Activated CD4-positive, CD25-positive, alpha-beta regulatory T cell treated with anti-CD3 and anti-CD28 coated beads, Interleukin-2, amount 50 U/mL, for 24 hours (primary cell): ENCODE measurements around the gene SLC12A7.
"Not testable (repeated sequence)": the region's sequence is repeated elsewhere in the genome, so short reads cannot be mapped to it uniquely, and the experiment has no call there.

ENCODE experiments used
- ATAC-seq, 2 donors: fragments of 150-1000 bp; cut with Tn5 transposase; one replicate each; pipeline ENCODE4 v1.10.0; 2021; ENCODE audit warnings: mild to moderate bottlenecking in 1 of 2, moderate library complexity in 1 of 2

The SLC12A7 gene

GRCh38 chr5:1108865-1109174 lies 3.0 kb downstream of the SLC12A7 start:
- ATAC-seq, result no peak

- no peak for ATAC-seq
Observed at GRCh38 chr5:1108023-1108864, 3.6 kb downstream of the SLC12A7 start.

DNA sequence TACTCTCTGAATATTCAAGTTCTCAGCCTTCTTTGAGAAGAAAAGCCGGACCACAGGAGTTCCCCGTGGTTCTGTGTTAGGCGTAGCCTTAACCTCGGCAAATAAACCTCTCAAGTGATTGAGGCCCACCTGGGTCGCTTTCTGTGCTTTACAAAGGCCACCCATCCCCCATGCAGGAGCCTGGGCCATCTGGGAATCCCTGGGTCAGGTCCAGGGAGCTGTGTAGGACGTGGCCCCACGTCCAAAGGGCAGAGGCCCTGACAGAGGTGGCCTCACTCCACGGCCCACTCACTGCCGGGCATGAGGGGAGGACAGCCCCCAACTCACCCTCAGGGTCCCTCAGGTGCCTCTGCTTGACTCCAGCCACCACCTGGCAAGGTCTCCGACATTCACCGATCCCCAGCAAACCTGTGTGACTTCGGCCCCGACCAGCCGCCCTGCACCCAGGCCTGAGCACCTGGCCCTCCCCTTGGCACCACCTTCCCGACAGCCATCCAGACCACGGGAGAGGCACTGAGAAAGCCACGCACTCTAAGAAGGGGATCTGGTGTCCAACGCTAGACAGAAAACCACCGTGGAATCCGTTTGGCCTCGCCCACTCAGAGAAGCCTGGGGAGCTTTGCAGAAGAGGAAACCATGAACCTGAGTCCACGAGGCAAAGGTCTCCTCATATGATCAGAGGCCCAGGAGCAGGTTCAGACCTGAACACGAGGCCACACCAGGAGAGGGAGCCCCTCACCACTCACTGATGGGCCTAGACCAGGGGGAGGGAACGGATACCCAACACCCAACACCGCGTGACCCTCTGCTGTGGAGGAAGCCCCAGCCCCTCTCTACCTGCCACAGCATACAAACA lies 4.5 kb downstream of the SLC12A7 start:
- ATAC-seq, result no peak

GRCh38 chr5:1106385-1107166 lies 5.3 kb downstream of the SLC12A7 start:
- no peak for ATAC-seq

DNA sequence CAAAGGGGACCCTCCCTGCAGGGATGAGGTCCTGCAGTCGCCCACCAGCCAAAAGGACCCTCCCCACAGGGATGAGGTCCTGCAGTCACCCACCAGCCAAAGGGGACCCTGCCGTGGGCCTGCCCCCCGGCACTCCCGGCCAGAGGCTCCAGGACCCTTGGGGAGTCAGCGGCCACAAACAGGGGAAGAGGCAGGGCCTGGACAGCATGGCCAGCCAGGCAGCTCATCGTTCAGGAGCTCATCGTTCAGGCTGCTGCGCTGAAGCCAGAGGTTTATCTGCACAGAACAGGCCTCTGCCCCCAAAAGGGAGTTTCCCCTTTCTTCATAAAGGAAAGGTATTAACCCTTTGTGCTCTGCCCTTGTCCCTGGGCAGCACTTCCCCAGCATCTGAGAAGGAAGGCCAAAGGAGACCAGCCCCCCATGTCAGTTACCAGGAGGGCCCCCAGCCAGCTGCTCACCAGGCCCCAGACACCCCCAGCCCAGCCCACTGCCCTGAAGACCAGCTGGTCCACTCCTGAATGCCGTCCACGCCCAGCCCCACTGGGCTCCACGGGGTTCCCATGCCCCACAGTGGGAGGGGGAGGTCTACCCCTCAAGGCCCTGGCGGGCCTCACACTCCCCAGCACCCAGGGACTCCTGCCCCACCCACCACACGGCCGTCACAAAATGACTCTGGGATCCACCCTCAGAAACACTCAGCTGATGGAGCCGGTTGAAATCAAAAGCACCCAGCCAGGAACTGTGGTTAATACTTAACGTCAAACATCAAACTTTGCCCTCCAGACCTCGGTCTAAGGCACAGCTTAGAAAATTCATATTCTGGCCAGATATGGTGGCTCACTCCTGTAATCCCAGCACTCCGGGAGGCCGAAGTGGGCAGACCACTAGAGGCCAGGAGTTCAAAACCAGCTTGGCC lies 6.3 kb downstream of the SLC12A7 start:
- ATAC-seq, result peak; percentile 51 to 60

- no peak for ATAC-seq
Observed at GRCh38 chr5:1104327-1105006, 7.4 kb downstream of the SLC12A7 start.

GRCh38 chr5:1103505-1104326 lies 8.1 kb downstream of the SLC12A7 start:
- no peak for ATAC-seq

GRCh38 chr5:1103093-1103492 lies 8.8 kb downstream of the SLC12A7 start:
- ATAC-seq, result no peak

- no peak for ATAC-seq
Observed at GRCh38 chr5:1101961-1102713, 9.7 kb downstream of the SLC12A7 start.

- ATAC-seq, result no peak
Observed at GRCh38 chr5:1100664-1101574, 10.9 kb downstream of the SLC12A7 start.

DNA sequence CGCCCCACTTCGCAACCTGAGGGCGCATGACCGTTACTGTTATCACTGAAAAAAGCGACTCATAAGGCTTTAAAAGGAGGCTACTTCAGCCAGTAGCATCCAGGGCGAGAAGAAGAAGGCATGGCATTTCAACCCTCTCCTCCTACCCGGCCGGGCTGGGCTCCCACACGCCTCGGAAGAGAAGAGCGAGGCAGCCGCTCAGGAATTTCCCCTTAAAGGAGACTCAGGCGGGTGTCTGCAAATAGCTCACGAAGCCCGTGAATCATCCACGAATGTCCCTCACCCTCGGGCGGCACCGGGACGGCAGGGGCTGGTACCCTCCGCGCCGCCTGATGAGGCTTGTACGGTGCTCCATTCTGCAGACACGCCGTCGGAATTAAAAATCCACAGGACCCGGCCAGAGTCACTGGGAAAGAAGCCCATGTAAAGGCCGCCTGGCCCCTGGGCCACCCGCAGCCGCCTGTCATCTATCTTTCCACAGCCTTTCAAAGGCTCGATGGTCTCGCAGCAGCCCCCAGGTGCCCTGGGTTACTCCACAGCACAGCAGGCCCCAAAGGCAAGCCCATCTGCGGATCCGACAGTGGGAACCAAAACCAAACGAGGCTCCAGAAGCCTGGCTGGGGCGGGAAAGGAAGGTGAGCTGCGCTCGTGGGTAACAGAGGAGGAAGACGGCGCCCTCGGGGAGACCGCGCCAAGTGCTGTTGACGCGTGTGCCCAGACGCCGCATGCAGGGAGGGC lies 11.8 kb downstream of the SLC12A7 start:
- no peak for ATAC-seq

GRCh38 chr5:1098986-1099597 lies 12.8 kb downstream of the SLC12A7 start:
- peak; percentile 48 to 49 for ATAC-seq

- ATAC-seq, result not testable (repeated sequence)
Observed at GRCh38 chr5:1097988-1098385, 13.9 kb downstream of the SLC12A7 start.

GRCh38 chr5:1097381-1097987 lies 14.4 kb downstream of the SLC12A7 start:
- ATAC-seq, result no peak

GRCh38 chr5:1096838-1097237 lies 15.0 kb downstream of the SLC12A7 start:
- ATAC-seq, result no peak

GRCh38 chr5:1095990-1096363 lies 15.9 kb downstream of the SLC12A7 start:
- no peak for ATAC-seq
